PC-3 (cell line): ENCODE measurements around the gene KIF5C.

Experiments
- CTCF ChIP-seq: fragments of 300-600 bp; sonication (generic); conservative IDR thresholded peaks from 2 replicates; pipeline ENCODE4 v1.5.1; 2017; ENCODE audit warnings: antibody characterized with exemption, low read depth, mild to moderate bottlenecking, low read length
- EZH2 ChIP-seq: fragments of 300-600 bp; sonication (generic); IDR thresholded peaks from one replicate; pipeline ENCODE4 v1.6.1; 2017; ENCODE audit warnings: antibody characterized with exemption, mild to moderate bottlenecking, low read length; ENCODE audit not compliant: unreplicated experiment
- EZH2phosphoT487 ChIP-seq: fragments of 300-600 bp; sonication (generic); IDR thresholded peaks from 2 replicates; pipeline ENCODE4 v1.6.1; 2018; ENCODE audit warnings: mild to moderate bottlenecking, antibody characterized with exemption, low read length, borderline replicate concordance

GRCh38 chr2:148865512-148865911 is 9.5 kb upstream of the KIF5C start:
- TF ChIP-seq CTCF, result no peak
- TF ChIP-seq EZH2, result no peak
- no peak for TF ChIP-seq EZH2phosphoT487
